Putamen (tissue), 1 donor: ENCODE data around the gene ACSM2B.
"Not testable (repeated sequence)": the region's sequence is repeated elsewhere in the genome, so short reads cannot be mapped to it uniquely, and the experiment has no call there.

Source experiments
- DNase-seq: peaks from one replicate; pipeline ENCODE4 v3.0.0-alpha.2; 2016; ENCODE audit warnings: low spot score

The ACSM2B gene

GRCh38 chr16:20532284-20532792 is 43.8 kb downstream of the ACSM2B start:
- not testable (repeated sequence) for DNase-seq

- DNase-seq: not testable (repeated sequence)
Observed at GRCh38 chr16:20531795-20532194, 44.4 kb downstream of the ACSM2B start.

- DNase-seq: no peak
Observed at GRCh38 chr16:20520103-20520502, 56.1 kb downstream of the ACSM2B start.

- no peak for DNase-seq
Observed at GRCh38 chr16:20519231-20519630, 56.9 kb downstream of the ACSM2B start.

- DNase-seq: no peak
Observed at GRCh38 chr16:20517149-20517548, 59.0 kb downstream of the ACSM2B start.

GRCh38 chr16:20515688-20516090 is 60.5 kb downstream of the ACSM2B start:
- no peak for DNase-seq

GRCh38 chr16:20510323-20510722 is 65.8 kb downstream of the ACSM2B start:
- no peak for DNase-seq

- no peak for DNase-seq
Observed at GRCh38 chr16:20507280-20507679, 68.9 kb downstream of the ACSM2B start.

GRCh38 chr16:20504418-20504817 is 71.7 kb downstream of the ACSM2B start:
- DNase-seq: no peak

GRCh38 chr16:20491448-20491847 is 84.7 kb downstream of the ACSM2B start:
- DNase-seq: not testable (repeated sequence)

- not testable (repeated sequence) for DNase-seq
Observed at GRCh38 chr16:20490994-20491393, 85.2 kb downstream of the ACSM2B start.
